B cell (primary cell): ENCODE data around the gene SMAD7.

ENCODE experiments used
- CTCF ChIP-seq: fragments of 200-600 bp; IDR thresholded peaks from one replicate; pipeline ENCODE4 v1.8.0; 2022; ENCODE audit warnings: antibody characterized with exemption, mild to moderate bottlenecking
- EZH2 ChIP-seq: IDR thresholded peaks from 2 replicates; pipeline ENCODE4 v1.6.1; 2012; ENCODE audit warnings: borderline replicate concordance, low read depth, mild to moderate bottlenecking, moderate library complexity, low read length; ENCODE audit not compliant: insufficient read depth, poor library complexity, severe bottlenecking

- TF ChIP-seq EZH2 (no peak), CTCF (no peak)
These were observed 62.6 kb downstream of the SMAD7 start for GRCh38 chr18:48887905-48888772.
